Vagina (tissue), 2 donors: ENCODE data around the gene LGR4. TPM values are rescaled to one million over a fixed set of nuclear protein-coding genes. Genes with fewer than 3 reads are reported as not detected.

Source experiments
- DNase-seq, 2 donors: peaks; one replicate each; pipeline ENCODE4 v3.0.0-alpha.2; 2017; ENCODE audit errors: extremely low spot score in 2 of 2
- H3K27ac ChIP-seq: fragments of 200-600 bp; sonication (generic); one replicate; pipeline ENCODE4 v1.5.1; 2019
- H3K27me3 ChIP-seq: fragments of 200-600 bp; sonication (generic); one replicate; pipeline ENCODE4 v1.5.1; 2019
- H3K36me3 ChIP-seq, 2 donors: fragments of 200-600 bp; sonication (generic); one replicate each; pipeline ENCODE4 v1.5.1; 2017 to 2019
- H3K4me1 ChIP-seq: fragments of 200-600 bp; sonication (generic); one replicate; pipeline ENCODE4 v1.5.1; 2019
- H3K4me3 ChIP-seq, 2 donors: fragments of 200-600 bp; sonication (generic); 1 replicate in 1 of 2; 2 replicates in 1 of 2; pipeline ENCODE4 v1.5.1; 2016 to 2019
- H3K9me3 ChIP-seq: fragments of 200-600 bp; sonication (generic); one replicate; pipeline ENCODE4 v1.5.1; 2019
- POLR2A ChIP-seq, 2 donors: fragments of 450-650 bp; IDR thresholded peaks; one replicate each; pipeline ENCODE4 v1.6.1; 2017; ENCODE audit warnings: antibody characterized with exemption in 2 of 2, mild to moderate bottlenecking in 2 of 2, moderate library complexity in 2 of 2
- POLR2AphosphoS5 ChIP-seq, 2 donors: sonication (generic); formaldehyde crosslinking; IDR thresholded peaks; one replicate each; pipeline ENCODE4 v1.9.0; 2017; ENCODE audit warnings: antibody characterized with exemption in 2 of 2, mild to moderate bottlenecking in 2 of 2, low read depth in 1 of 2; ENCODE audit not compliant: insufficient read depth in 1 of 2
- intact Hi-C: fragments of 100-400 bp; cut with DNase I; formaldehyde crosslinking; loops from one replicate; pipeline ENCODE4 v1.15.1; 2023
- total RNA-seq: library from RNA; depleted of rRNA; stranded (reverse); fragments of >200 nt; gene quantifications from one replicate; pipeline ENCODE4 v1.2.3, GENCODE V29; 2016
- TF ChIP-seq, protein P1 (sequence below), 3 experiments: fragments of 450-650 bp in 2 of 3; fragments of 200-600 bp in 1 of 3; sonication (generic) in 1 of 3; IDR thresholded peaks; one replicate each; pipeline ENCODE4 v1.5.1; 2017 to 2019; ENCODE audit warnings: antibody characterized with exemption in 3 of 3, mild to moderate bottlenecking in 2 of 3, moderate library complexity in 2 of 3

Gene LGR4
- total RNA-seq, 1 donor from 2014 or later = 65.6 TPM

DNA sequence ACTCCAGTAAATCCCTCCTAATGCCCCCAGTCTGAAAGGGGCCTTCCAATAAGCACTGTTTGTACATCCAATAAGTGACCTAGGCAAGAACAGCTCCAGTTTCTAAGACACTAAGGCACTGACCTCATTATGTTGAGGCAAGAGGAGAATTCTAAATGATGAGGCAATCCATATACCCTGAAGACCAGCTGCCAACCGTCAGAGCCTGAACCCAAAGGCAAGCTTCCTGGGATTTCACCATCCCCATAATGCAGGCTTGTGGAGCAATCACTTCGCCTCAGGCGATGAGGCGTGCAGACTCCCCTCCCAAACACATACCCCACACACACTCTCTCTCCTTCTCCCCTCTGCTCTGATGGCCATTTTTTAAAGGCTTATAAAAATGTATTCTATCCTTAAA is 49.5 kb downstream of the LGR4 start:
- intact Hi-C loops = no loop called here
- H3K27ac ChIP-seq = peak overlapping the region; percentile 5
- H3K9me3 ChIP-seq = no peaks in the 10 kb centered on the region
- no peaks in the 10 kb centered on the region for H3K27me3 ChIP-seq
- no peaks in the 10 kb centered on the region for H3K36me3 ChIP-seq
- peaks cover 52% of the 10 kb centered on the region for H3K4me1 ChIP-seq
- TF ChIP-seq, protein P1, sequence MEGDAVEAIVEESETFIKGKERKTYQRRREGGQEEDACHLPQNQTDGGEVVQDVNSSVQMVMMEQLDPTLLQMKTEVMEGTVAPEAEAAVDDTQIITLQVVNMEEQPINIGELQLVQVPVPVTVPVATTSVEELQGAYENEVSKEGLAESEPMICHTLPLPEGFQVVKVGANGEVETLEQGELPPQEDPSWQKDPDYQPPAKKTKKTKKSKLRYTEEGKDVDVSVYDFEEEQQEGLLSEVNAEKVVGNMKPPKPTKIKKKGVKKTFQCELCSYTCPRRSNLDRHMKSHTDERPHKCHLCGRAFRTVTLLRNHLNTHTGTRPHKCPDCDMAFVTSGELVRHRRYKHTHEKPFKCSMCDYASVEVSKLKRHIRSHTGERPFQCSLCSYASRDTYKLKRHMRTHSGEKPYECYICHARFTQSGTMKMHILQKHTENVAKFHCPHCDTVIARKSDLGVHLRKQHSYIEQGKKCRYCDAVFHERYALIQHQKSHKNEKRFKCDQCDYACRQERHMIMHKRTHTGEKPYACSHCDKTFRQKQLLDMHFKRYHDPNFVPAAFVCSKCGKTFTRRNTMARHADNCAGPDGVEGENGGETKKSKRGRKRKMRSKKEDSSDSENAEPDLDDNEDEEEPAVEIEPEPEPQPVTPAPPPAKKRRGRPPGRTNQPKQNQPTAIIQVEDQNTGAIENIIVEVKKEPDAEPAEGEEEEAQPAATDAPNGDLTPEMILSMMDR (IDR thresholded peaks at IDR 0.05) = no peak
- TF ChIP-seq POLR2AphosphoS5 (IDR thresholded peaks at IDR 0.05; ENCODE audit: insufficient read depth in 1 of 2, low read depth in 1 of 2) (no peak), POLR2A (IDR thresholded peaks at IDR 0.05) (no peak)
- no peak overlapping the region for H3K4me3 ChIP-seq
- DNase-seq = peak in 1 of 2 donors; percentile 92

DNA sequence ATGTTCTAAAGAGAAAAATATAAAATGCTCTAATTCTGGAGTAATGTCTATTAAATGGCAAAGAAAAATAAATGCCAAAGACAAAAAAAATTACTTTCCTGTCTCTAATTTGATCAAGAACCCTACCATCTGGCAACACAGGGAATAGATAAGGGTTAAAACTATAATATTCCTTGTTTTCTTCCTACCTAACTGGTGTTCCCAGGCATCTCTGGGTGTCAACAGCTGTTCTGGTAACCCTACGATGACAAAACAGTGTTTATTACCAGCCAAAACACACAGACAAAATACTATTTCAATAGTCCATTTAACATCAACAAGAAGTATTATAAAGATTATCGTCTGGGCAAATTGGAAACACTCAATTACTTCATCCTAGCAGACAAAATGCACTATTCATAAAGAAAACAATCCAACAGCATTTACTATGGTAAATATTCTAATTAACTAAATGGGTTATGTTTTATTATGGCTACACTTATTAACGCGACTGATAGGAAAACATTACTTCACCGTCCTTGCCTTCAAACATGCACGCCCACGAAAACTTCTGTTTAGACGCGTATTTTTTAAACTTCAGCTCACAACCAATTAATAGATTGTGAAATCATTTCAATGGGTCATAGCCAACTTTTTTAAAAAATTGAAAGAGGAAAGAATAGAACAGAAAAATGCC is 50.6 kb downstream of the LGR4 start:
- Histone ChIP-seq H3K4me3 (no peak overlapping the region), H3K27ac (peak overlapping the region; percentile 60), H3K4me1 (peaks cover 46% of the 10 kb centered on the region), H3K36me3 (no peaks in the 10 kb centered on the region), H3K27me3 (no peaks in the 10 kb centered on the region), H3K9me3 (no peaks in the 10 kb centered on the region)
- intact Hi-C loops = no loop called here
- TF ChIP-seq POLR2A (IDR thresholded peaks at IDR 0.05) (no peak), POLR2AphosphoS5 (IDR thresholded peaks at IDR 0.05; ENCODE audit: insufficient read depth in 1 of 2, low read depth in 1 of 2) (no peak)
- TF ChIP-seq, protein P1 (IDR thresholded peaks at IDR 0.05) = no peak
- DNase-seq = no peak

DNA sequence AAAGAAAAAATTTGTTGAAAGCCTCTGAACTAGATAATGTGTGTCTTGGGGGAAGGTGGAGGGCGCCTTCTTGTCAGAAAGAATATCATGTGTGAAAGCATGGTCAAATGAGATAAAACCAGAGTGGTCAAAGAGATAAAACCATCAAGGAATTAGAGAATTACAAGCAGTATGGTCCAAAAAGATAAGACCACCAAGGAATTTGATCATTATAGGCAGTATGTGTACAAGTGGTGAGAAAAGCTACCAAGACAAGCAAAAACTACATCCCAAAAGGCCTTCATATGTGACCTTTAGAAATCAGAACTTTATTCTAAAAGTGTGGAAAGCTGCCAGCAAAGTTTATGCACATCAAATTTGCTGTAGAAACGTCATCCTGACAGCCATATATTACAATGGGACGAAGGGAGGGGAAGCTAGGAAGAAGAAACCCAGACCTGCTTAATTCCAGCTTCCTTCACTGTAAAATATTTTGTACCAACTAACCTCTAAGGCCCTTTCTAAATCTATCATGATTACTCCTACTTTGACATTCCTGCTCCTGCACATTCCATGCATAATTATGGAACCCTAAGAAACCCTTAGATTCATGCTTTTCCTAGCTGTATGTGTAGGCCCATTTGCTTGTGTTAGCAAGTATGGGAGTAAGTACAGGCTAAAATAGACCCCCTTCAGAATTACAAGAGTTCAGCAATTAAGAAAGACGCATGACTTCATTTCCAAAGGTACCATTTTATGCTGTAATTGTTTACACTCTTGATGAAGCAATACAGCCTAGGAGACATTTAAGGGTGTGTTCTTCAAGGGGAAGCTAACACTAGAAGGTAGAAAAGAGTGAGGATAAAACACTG is 51.6 kb downstream of the LGR4 start:
- peaks cover 47% of the 10 kb centered on the region for H3K4me1 ChIP-seq
- H3K27me3 ChIP-seq = no peaks in the 10 kb centered on the region
- H3K9me3 ChIP-seq = no peaks in the 10 kb centered on the region
- H3K27ac ChIP-seq = no peak overlapping the region
- no peak for DNase-seq
- H3K4me3 ChIP-seq = no peak overlapping the region
- no peaks in the 10 kb centered on the region for H3K36me3 ChIP-seq
- intact Hi-C loops = no loop called here
- TF ChIP-seq POLR2AphosphoS5 (IDR thresholded peaks at IDR 0.05; ENCODE audit: insufficient read depth in 1 of 2, low read depth in 1 of 2) = peak in 1 of 2 donors; percentile 39
- TF ChIP-seq, protein P1 (IDR thresholded peaks at IDR 0.05) = no peak
- TF ChIP-seq POLR2A (IDR thresholded peaks at IDR 0.05) = no peak

DNA sequence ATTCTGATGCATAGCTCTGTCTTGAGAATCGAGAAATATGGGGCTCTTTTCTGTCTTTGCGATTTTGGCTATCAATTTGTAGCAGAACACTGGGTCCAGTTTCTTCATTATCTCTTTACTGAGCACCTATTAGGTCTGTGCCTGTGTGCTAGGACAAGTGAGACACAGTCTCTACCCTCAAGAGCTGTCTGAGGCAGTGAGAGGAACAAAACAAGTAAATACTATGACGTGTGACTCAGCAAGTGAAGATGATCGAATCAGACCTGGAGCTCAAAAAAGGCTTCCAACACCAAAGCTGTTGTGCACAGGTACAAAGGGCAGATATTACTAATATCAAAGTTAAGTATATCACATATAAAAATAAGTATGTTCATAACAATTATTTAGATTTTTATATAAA is 52.4 kb downstream of the LGR4 start:
- intact Hi-C loops = no loop called here
- H3K4me3 ChIP-seq = no peak overlapping the region
- no peak for DNase-seq
- H3K9me3 ChIP-seq = no peaks in the 10 kb centered on the region
- H3K27me3 ChIP-seq = no peaks in the 10 kb centered on the region
- no peaks in the 10 kb centered on the region for H3K36me3 ChIP-seq
- TF ChIP-seq POLR2A (IDR thresholded peaks at IDR 0.05) (no peak), POLR2AphosphoS5 (IDR thresholded peaks at IDR 0.05; ENCODE audit: insufficient read depth in 1 of 2, low read depth in 1 of 2) (no peak)
- TF ChIP-seq, protein P1 (IDR thresholded peaks at IDR 0.05) = no peak
- no peak overlapping the region for H3K27ac ChIP-seq
- peaks cover 53% of the 10 kb centered on the region for H3K4me1 ChIP-seq

GRCh38 chr11:27418356-27418755 is 54.2 kb downstream of the LGR4 start:
- H3K27ac ChIP-seq = no peak overlapping the region
- no peaks in the 10 kb centered on the region for H3K27me3 ChIP-seq
- H3K4me3 ChIP-seq = no peak overlapping the region
- no peaks in the 10 kb centered on the region for H3K9me3 ChIP-seq
- no peak for TF ChIP-seq POLR2AphosphoS5 (IDR thresholded peaks at IDR 0.05; ENCODE audit: insufficient read depth in 1 of 2, low read depth in 1 of 2)
- no peak for TF ChIP-seq POLR2A (IDR thresholded peaks at IDR 0.05)
- TF ChIP-seq, protein P1 (IDR thresholded peaks at IDR 0.05) = no peak
- DNase-seq = no peak
- peaks cover 53% of the 10 kb centered on the region for H3K4me1 ChIP-seq
- intact Hi-C loops = no loop called here
- H3K36me3 ChIP-seq = no peaks in the 10 kb centered on the region
